Keratinocyte (primary cell): Measurements from ENCODE around the gene KRT9.

ENCODE experiments used
- EZH2 ChIP-seq: IDR thresholded peaks from one replicate; pipeline ENCODE4 v1.6.1; 2012; ENCODE audit warnings: inconsistent platforms, mild to moderate bottlenecking, low read length, moderate library complexity
- TF ChIP-seq, protein P1 (sequence below), 3 experiments: IDR thresholded peaks in 1 of 3; conservative IDR thresholded peaks in 1 of 3; optimal IDR thresholded peaks in 1 of 3; 2 replicates in 2 of 3; 3 replicates in 1 of 3; pipeline versions ENCODE3 to v1.5.1; 2011; ENCODE audit warnings: low read length in 3 of 3, mild to moderate bottlenecking in 3 of 3, moderate library complexity in 2 of 3, control low read depth in 1 of 3, inconsistent platforms in 1 of 3; ENCODE audit not compliant: insufficient read depth in 2 of 3; ENCODE audit errors: extremely low read depth in 1 of 3

DNA sequence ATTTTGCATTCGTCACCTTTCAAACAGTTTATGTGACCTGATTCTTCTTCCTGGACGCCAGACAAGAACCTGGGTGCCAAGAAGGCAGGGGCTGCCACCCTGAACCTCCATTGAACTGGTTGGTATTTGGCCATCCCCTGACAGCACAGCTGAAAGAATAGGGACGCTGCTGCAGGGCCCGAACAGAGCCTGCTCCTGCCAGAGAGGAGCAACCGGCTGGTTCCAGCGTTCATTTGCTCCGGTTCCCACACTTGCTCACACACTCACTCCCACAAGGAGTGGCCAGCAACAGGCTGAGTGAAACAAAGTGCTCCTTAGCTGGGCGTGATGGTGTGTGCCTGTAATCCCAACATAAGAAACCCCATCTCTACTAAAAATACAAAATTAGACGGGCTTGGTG is 14.9 kb downstream of the KRT9 start:
- TF ChIP-seq, protein P1, sequence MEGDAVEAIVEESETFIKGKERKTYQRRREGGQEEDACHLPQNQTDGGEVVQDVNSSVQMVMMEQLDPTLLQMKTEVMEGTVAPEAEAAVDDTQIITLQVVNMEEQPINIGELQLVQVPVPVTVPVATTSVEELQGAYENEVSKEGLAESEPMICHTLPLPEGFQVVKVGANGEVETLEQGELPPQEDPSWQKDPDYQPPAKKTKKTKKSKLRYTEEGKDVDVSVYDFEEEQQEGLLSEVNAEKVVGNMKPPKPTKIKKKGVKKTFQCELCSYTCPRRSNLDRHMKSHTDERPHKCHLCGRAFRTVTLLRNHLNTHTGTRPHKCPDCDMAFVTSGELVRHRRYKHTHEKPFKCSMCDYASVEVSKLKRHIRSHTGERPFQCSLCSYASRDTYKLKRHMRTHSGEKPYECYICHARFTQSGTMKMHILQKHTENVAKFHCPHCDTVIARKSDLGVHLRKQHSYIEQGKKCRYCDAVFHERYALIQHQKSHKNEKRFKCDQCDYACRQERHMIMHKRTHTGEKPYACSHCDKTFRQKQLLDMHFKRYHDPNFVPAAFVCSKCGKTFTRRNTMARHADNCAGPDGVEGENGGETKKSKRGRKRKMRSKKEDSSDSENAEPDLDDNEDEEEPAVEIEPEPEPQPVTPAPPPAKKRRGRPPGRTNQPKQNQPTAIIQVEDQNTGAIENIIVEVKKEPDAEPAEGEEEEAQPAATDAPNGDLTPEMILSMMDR (optimal IDR thresholded peaks at IDR 0.05 in 1 of 3, IDR thresholded peaks at IDR 0.05 in 1 of 3, conservative IDR thresholded peaks at IDR 0.05 in 1 of 3; ENCODE audit: extremely low read depth in 1 of 3, insufficient read depth in 2 of 3, low read length in 3 of 3), result no peak
- TF ChIP-seq EZH2, result no peak
